CD14-positive monocyte (primary cell): ENCODE measurements around the gene DHRS3. TPM values are rescaled to one million over a fixed set of nuclear protein-coding genes. Genes with fewer than 3 reads are reported as not detected.

ENCODE experiments used
- DNase-seq, 3 donors: peaks; one replicate each; pipeline ENCODE4 v3.0.0-alpha.2; 2011 to 2022
- H2AFZ ChIP-seq: 2 replicates; pipeline ENCODE4 v1.6.0; 2012; ENCODE audit warnings: mild to moderate bottlenecking, low read depth, low read length, inconsistent platforms; ENCODE audit not compliant: insufficient read depth, poor library complexity, severe bottlenecking
- H3K27ac ChIP-seq, 2 donors: 1 replicate in 1 of 2; 2 replicates in 1 of 2; pipeline ENCODE4 v1.5.1; 2012 to 2013; ENCODE audit warnings: low read length in 2 of 2, control low read depth in 1 of 2, inconsistent platforms in 1 of 2, low read depth in 1 of 2, mild to moderate bottlenecking in 1 of 2
- H3K27me3 ChIP-seq, 2 donors: one replicate each; pipeline versions ENCODE4 v1.6.0 to v1.6.1; 2011 to 2013; ENCODE audit warnings: low read length in 2 of 2; ENCODE audit not compliant: control insufficient read depth in 2 of 2, insufficient read depth in 2 of 2
- H3K36me3 ChIP-seq, 2 donors: replicated peaks in 1 of 2; 1 replicate in 1 of 2; 2 replicates in 1 of 2; pipeline versions ENCODE4 v1.5.1 to v1.6.1; 2012 to 2013; ENCODE audit warnings: low read length in 2 of 2, control low read depth in 1 of 2, inconsistent platforms in 1 of 2, mild to moderate bottlenecking in 1 of 2; ENCODE audit not compliant: insufficient read depth in 2 of 2, control insufficient read depth in 1 of 2
- H3K4me1 ChIP-seq, 2 donors: 1 replicate in 1 of 2; 2 replicates in 1 of 2; pipeline versions ENCODE4 v1.5.1 to v1.6.1; 2012 to 2013; ENCODE audit warnings: low read length in 2 of 2, control low read depth in 1 of 2, inconsistent platforms in 1 of 2, mild to moderate bottlenecking in 1 of 2, moderate library complexity in 1 of 2; ENCODE audit not compliant: insufficient read depth in 2 of 2, control insufficient read depth in 1 of 2
- H3K4me2 ChIP-seq: replicated peaks from 2 replicates; pipeline ENCODE3; 2012; ENCODE audit warnings: low read length, moderate library complexity, mild to moderate bottlenecking; ENCODE audit not compliant: poor library complexity, severe bottlenecking; ENCODE audit errors: extremely low read depth
- H3K4me3 ChIP-seq, 3 experiments: fragments of 200-600 bp in 1 of 3; sonication (generic) in 1 of 3; replicated peaks in 1 of 3; 1 replicate in 2 of 3; 2 replicates in 1 of 3; pipeline ENCODE4 v1.5.1; 2011 to 2013; ENCODE audit warnings: low read length in 3 of 3, mild to moderate bottlenecking in 3 of 3, control low read depth in 2 of 3, low read depth in 2 of 3, inconsistent platforms in 1 of 3, moderate library complexity in 1 of 3
- H3K79me2 ChIP-seq: 2 replicates; pipeline ENCODE4 v1.6.0; 2012; ENCODE audit warnings: mild to moderate bottlenecking, control low read depth, inconsistent platforms, low read length, moderate library complexity; ENCODE audit not compliant: insufficient read depth
- H3K9ac ChIP-seq: 2 replicates; pipeline ENCODE4 v1.6.0; 2017; ENCODE audit warnings: low read length, mild to moderate bottlenecking; ENCODE audit not compliant: insufficient read depth, poor library complexity, severe bottlenecking
- H3K9me3 ChIP-seq, 2 donors: replicated peaks in 1 of 2; 1 replicate in 1 of 2; 2 replicates in 1 of 2; pipeline versions ENCODE4 v1.5.1 to v1.6.1; 2012 to 2013; ENCODE audit warnings: low read length in 2 of 2, control low read depth in 1 of 2; ENCODE audit not compliant: control insufficient read depth in 1 of 2, insufficient read depth in 1 of 2
- H4K20me1 ChIP-seq: 2 replicates; pipeline ENCODE4 v1.6.0; 2012; ENCODE audit warnings: mild to moderate bottlenecking, low read length, control low read depth, moderate library complexity; ENCODE audit not compliant: insufficient read depth
- H3K27ac Mint-ChIP-seq, 7 donors: one replicate each; pipeline ENCODE4 v1.8.0; 2020; ENCODE audit warnings: mild to moderate bottlenecking in 7 of 7, mixed read lengths in 7 of 7, moderate library complexity in 6 of 7, inconsistent platforms in 2 of 7
- H3K27me3 Mint-ChIP-seq, 3 donors: one replicate each; pipeline ENCODE4 v1.8.0; 2021 to 2022; ENCODE audit warnings: low read depth in 3 of 3, mild to moderate bottlenecking in 3 of 3, mixed read lengths in 3 of 3, moderate library complexity in 3 of 3, inconsistent platforms in 1 of 3
- H3K36me3 Mint-ChIP-seq, 2 donors: one replicate each; pipeline ENCODE4 v1.8.0; 2020; ENCODE audit warnings: mixed read lengths in 2 of 2, inconsistent platforms in 1 of 2, mild to moderate bottlenecking in 1 of 2
- H3K4me1 Mint-ChIP-seq: one replicate; pipeline ENCODE4 v1.8.0; 2020; ENCODE audit warnings: mild to moderate bottlenecking, mixed read lengths
- H3K4me3 Mint-ChIP-seq, 2 donors: one replicate each; pipeline ENCODE4 v1.8.0; 2020; ENCODE audit warnings: mild to moderate bottlenecking in 2 of 2, mixed read lengths in 2 of 2, moderate library complexity in 1 of 2
- H3K9me3 Mint-ChIP-seq, 7 donors: one replicate each; pipeline ENCODE4 v1.8.0; 2020 to 2022; ENCODE audit warnings: mixed read lengths in 7 of 7, mild to moderate bottlenecking in 6 of 7, moderate library complexity in 6 of 7, inconsistent platforms in 2 of 7
- WGBS: methylation state at CpG from one replicate; pipeline ENCODE4 v1.1.5; 2013; ENCODE audit warnings: missing lambda C conversion rate; ENCODE audit not compliant: insufficient coverage; 5-methylcytosine and 5-hydroxymethylcytosine counted together
- intact Hi-C, 2 donors: fragments of 100-400 bp; cut with micrococcal nuclease; formaldehyde crosslinking; loops; one replicate each; pipeline versions ENCODE4 v1.15.0 to v1.15.1; 2023
- polyA plus RNA-seq, 3 donors: library from polyadenylated mRNA; depleted of rRNA in 1 of 3; unstranded in 2 of 3; stranded (reverse) in 1 of 3; fragments of 300-500 nt in 2 of 3; fragments of >200 nt in 1 of 3; fragmentation: Illumina TruSeq in 2 of 3; gene quantifications; 1 replicate in 2 of 3; 2 replicates in 1 of 3; pipeline ENCODE4 v1.2.3, GENCODE V29; 2012 to 2021
- TF ChIP-seq, protein P1 (sequence below): fragments of 200-600 bp; IDR thresholded peaks from one replicate; pipeline ENCODE4 v1.8.0; 2022; ENCODE audit warnings: antibody characterized with exemption, mild to moderate bottlenecking

The DHRS3 gene
- polyA plus RNA-seq, 3 donors, result 0.23 to 0.59 (median 0.29) TPM

GRCh38 chr1:12654657-12655056 is 36.6 kb upstream of the DHRS3 start:
- no peaks in the 10 kb centered on the region for H3K36me3 Mint-ChIP-seq
- no peaks in the 10 kb centered on the region for H4K20me1 ChIP-seq
- H3K4me1 ChIP-seq, result peaks cover 8 to 11% of the 10 kb centered on the region in 2 donors
- H3K27me3 Mint-ChIP-seq, result peaks cover 4 to 7% (median 4%) of the 10 kb centered on the region in 3 donors
- no peaks in the 10 kb centered on the region for H3K79me2 ChIP-seq
- H3K4me2 ChIP-seq, result no peak overlapping the region
- H3K9ac ChIP-seq, result no peak overlapping the region
- H3K36me3 ChIP-seq, result no peaks in the 10 kb centered on the region
- H3K27ac ChIP-seq, result no peak overlapping the region
- TF ChIP-seq, protein P1, sequence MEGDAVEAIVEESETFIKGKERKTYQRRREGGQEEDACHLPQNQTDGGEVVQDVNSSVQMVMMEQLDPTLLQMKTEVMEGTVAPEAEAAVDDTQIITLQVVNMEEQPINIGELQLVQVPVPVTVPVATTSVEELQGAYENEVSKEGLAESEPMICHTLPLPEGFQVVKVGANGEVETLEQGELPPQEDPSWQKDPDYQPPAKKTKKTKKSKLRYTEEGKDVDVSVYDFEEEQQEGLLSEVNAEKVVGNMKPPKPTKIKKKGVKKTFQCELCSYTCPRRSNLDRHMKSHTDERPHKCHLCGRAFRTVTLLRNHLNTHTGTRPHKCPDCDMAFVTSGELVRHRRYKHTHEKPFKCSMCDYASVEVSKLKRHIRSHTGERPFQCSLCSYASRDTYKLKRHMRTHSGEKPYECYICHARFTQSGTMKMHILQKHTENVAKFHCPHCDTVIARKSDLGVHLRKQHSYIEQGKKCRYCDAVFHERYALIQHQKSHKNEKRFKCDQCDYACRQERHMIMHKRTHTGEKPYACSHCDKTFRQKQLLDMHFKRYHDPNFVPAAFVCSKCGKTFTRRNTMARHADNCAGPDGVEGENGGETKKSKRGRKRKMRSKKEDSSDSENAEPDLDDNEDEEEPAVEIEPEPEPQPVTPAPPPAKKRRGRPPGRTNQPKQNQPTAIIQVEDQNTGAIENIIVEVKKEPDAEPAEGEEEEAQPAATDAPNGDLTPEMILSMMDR, result no peak
- H3K27me3 ChIP-seq, result no peaks in the 10 kb centered on the region
- peaks cover 10% of the 10 kb centered on the region for H3K4me1 Mint-ChIP-seq
- H2AFZ ChIP-seq, result no peak overlapping the region
- H3K4me3 ChIP-seq, result no peak overlapping the region
- DNase-seq, result no peak
- H3K9me3 ChIP-seq, result no peaks in the 10 kb centered on the region
- H3K4me3 Mint-ChIP-seq, result no peak overlapping the region
- peaks cover 0 to 3% (median 0%) of the 10 kb centered on the region in 7 donors for H3K9me3 Mint-ChIP-seq
- H3K27ac Mint-ChIP-seq, result no peak overlapping the region
- intact Hi-C loops, result loop anchor here in 1 of 2 donors (5.0 kb wide), 1 partner anchor 537 kb away; no protein-coding TSS in a partner anchor
- 100% methylated on average over 6 of the region's 8 CpGs for WGBS

DNA sequence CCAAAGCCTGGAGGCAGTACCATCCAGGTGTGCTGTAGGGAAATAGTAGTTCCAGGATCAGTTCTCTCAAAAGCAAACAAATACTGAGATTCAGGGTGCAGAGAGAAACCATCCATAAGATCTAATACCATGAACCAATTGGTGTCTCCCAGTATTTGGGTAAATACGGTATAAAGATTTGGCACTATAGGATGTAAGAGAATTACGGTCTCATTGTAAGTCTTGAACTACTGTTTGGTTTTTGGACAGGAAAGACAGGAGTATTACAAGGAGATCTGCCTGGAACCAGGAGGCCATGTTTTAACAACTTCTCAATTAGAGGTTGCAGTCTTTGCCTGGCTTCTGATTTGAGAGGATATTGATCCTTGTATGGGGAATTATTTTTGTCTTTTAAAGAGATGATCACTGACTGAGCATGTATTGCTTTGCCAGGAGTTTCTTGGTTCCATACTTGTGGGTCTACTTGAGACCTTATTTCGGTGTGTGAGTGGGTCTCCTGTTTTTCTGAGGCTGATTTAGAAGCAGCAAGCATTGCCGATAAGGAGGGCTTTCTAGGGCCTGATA is 36.1 kb upstream of the DHRS3 start:
- H3K79me2 ChIP-seq, result no peaks in the 10 kb centered on the region
- no peak overlapping the region for H3K4me2 ChIP-seq
- H3K27ac Mint-ChIP-seq, result no peak overlapping the region
- H3K36me3 Mint-ChIP-seq, result no peaks in the 10 kb centered on the region
- no peaks in the 10 kb centered on the region for H3K36me3 ChIP-seq
- TF ChIP-seq, protein P1, result no peak
- H2AFZ ChIP-seq, result no peak overlapping the region
- H3K9me3 ChIP-seq, result no peaks in the 10 kb centered on the region
- H4K20me1 ChIP-seq, result no peaks in the 10 kb centered on the region
- no peak overlapping the region for H3K27ac ChIP-seq
- H3K9ac ChIP-seq, result no peak overlapping the region
- 98% methylated on average over 4 of the region's 4 CpGs for WGBS
- H3K9me3 Mint-ChIP-seq, result peaks cover 0 to 3% (median 0%) of the 10 kb centered on the region in 7 donors
- peaks cover 10% of the 10 kb centered on the region for H3K4me1 Mint-ChIP-seq
- intact Hi-C loops, result no loop called here
- H3K4me3 Mint-ChIP-seq, result no peak overlapping the region
- peaks cover 3 to 8% (median 8%) of the 10 kb centered on the region in 3 donors for H3K27me3 Mint-ChIP-seq
- no peaks in the 10 kb centered on the region for H3K27me3 ChIP-seq
- no peak overlapping the region for H3K4me3 ChIP-seq
- H3K4me1 ChIP-seq, result peaks cover 8 to 11% of the 10 kb centered on the region in 2 donors
- DNase-seq, result no peak
